ENCODE results near the gene KRT16. TPM values are rescaled to one million over a fixed set of nuclear protein-coding genes. Genes with fewer than 3 reads are reported as not detected.
"Not testable (repeated sequence)": the region's sequence is repeated elsewhere in the genome, so short reads cannot be mapped to it uniquely, and the experiment has no call there.

The KRT16 gene
- total RNA-seq, 1 donor from 2014 or later = 4.8 TPM

- DNase-seq (ENCODE audit: low read depth) = no peak
- Histone ChIP-seq H3K36me3 (ENCODE audit: control insufficient read depth, insufficient read depth, low read length) (no peaks in the 10 kb centered on the region), H3K27me3 (ENCODE audit: control insufficient read depth, insufficient read depth, low read length) (peaks cover 6% of the 10 kb centered on the region), H3K4me3 (ENCODE audit: low read depth, low read length) (no peak overlapping the region)
- no peak for TF ChIP-seq CTCF (IDR thresholded peaks at IDR 0.05; ENCODE audit: insufficient read depth, low read length, poor library complexity, severe bottlenecking)
Observed at GRCh38 chr17:41583137-41584127, 29.1 kb downstream of the KRT16 start.

- not testable (repeated sequence) for H3K4me3 ChIP-seq (ENCODE audit: low read depth, low read length); DNase-seq (ENCODE audit: low read depth); H3K27me3 ChIP-seq (ENCODE audit: control insufficient read depth, insufficient read depth, low read length); H3K36me3 ChIP-seq (ENCODE audit: control insufficient read depth, insufficient read depth, low read length)
Observed at GRCh38 chr17:41582061-41582968, 30.3 kb downstream of the KRT16 start.

- no peak for DNase-seq (ENCODE audit: low read depth)
- H3K4me3 ChIP-seq (ENCODE audit: low read depth, low read length) = no peak overlapping the region
- H3K27me3 ChIP-seq (ENCODE audit: control insufficient read depth, insufficient read depth, low read length) = peaks cover 7% of the 10 kb centered on the region
- no peaks in the 10 kb centered on the region for H3K36me3 ChIP-seq (ENCODE audit: control insufficient read depth, insufficient read depth, low read length)
- TF ChIP-seq CTCF (IDR thresholded peaks at IDR 0.05; ENCODE audit: insufficient read depth, low read length, poor library complexity, severe bottlenecking) = no peak
Observed at GRCh38 chr17:41581366-41582060, 31.1 kb downstream of the KRT16 start.

- Histone ChIP-seq H3K4me3 (ENCODE audit: low read depth, low read length) (no peak overlapping the region), H3K27me3 (ENCODE audit: control insufficient read depth, insufficient read depth, low read length) (peaks cover 7% of the 10 kb centered on the region), H3K36me3 (ENCODE audit: control insufficient read depth, insufficient read depth, low read length) (no peaks in the 10 kb centered on the region)
- TF ChIP-seq CTCF (IDR thresholded peaks at IDR 0.05; ENCODE audit: insufficient read depth, low read length, poor library complexity, severe bottlenecking) = no peak
- no peak for DNase-seq (ENCODE audit: low read depth)
Observed at GRCh38 chr17:41580687-41581365, 31.7 kb downstream of the KRT16 start.

- Histone ChIP-seq H3K27me3 (ENCODE audit: control insufficient read depth, insufficient read depth, low read length) (peaks cover 5% of the 10 kb centered on the region), H3K4me3 (ENCODE audit: low read depth, low read length) (no peak overlapping the region), H3K36me3 (ENCODE audit: control insufficient read depth, insufficient read depth, low read length) (no peaks in the 10 kb centered on the region)
- TF ChIP-seq CTCF (IDR thresholded peaks at IDR 0.05; ENCODE audit: insufficient read depth, low read length, poor library complexity, severe bottlenecking) = no peak
- DNase-seq (ENCODE audit: low read depth) = no peak
Observed at GRCh38 chr17:41580244-41580575, 32.4 kb downstream of the KRT16 start.

Measured in kidney epithelial cell (primary cell).